Glutamatergic neuron (in vitro differentiated cells): ENCODE measurements around the gene ZNF648. TPM values are rescaled to one million over a fixed set of nuclear protein-coding genes. Genes with fewer than 3 reads are reported as not detected.
"Not testable (repeated sequence)": the region's sequence is repeated elsewhere in the genome, so short reads cannot be mapped to it uniquely, and the experiment has no call there.

Experiments used
- DNase-seq: peaks from one replicate; pipeline ENCODE4 v3.0.0; 2022
- H3K27ac Mint-ChIP-seq: one replicate; pipeline ENCODE4 v1.8.0; 2020; ENCODE audit warnings: mild to moderate bottlenecking, mixed read lengths, inconsistent platforms; ENCODE audit not compliant: unreplicated experiment
- H3K27me3 Mint-ChIP-seq: one replicate; pipeline ENCODE4 v1.8.0; 2020; ENCODE audit warnings: mild to moderate bottlenecking, moderate library complexity, mixed read lengths, inconsistent platforms; ENCODE audit not compliant: unreplicated experiment
- H3K36me3 Mint-ChIP-seq: one replicate; pipeline ENCODE4 v1.8.0; 2020; ENCODE audit warnings: mild to moderate bottlenecking, mixed read lengths, inconsistent platforms; ENCODE audit not compliant: unreplicated experiment
- H3K4me1 Mint-ChIP-seq: one replicate; pipeline ENCODE4 v1.8.0; 2020; ENCODE audit warnings: mild to moderate bottlenecking, low read depth, mixed read lengths, inconsistent platforms; ENCODE audit not compliant: unreplicated experiment
- H3K4me3 Mint-ChIP-seq: one replicate; pipeline ENCODE4 v1.8.0; 2020; ENCODE audit warnings: mild to moderate bottlenecking, mixed read lengths, inconsistent platforms; ENCODE audit not compliant: unreplicated experiment
- H3K9me3 Mint-ChIP-seq: one replicate; pipeline ENCODE4 v1.8.0; 2020; ENCODE audit warnings: mild to moderate bottlenecking, moderate library complexity, mixed read lengths, inconsistent platforms; ENCODE audit not compliant: unreplicated experiment
- CTCF ChIP-seq: fragments of 200-600 bp; sonication (generic); IDR thresholded peaks from one replicate; pipeline ENCODE4 v1.5.0; 2021; ENCODE audit not compliant: partially characterized antibody, unreplicated experiment
- total RNA-seq: library from RNA; stranded (reverse); fragmentation: NEBNext Ultra II Directional; extraction: Animal tissue kit (Norgen Biotek cat#: 25700); gene quantifications from one replicate; pipeline ENCODE4 v1.2.1, GENCODE V29; 2021; ENCODE audit not compliant: unreplicated experiment

The ZNF648 gene
- total RNA-seq, 1 donor from 2014 or later = not detected

GRCh38 chr1:182101415-182102042 is 40.0 kb upstream of the ZNF648 start:
- Mint-ChIP-seq H3K27me3 (peaks cover 2% of the 10 kb centered on the region), H3K4me3 (no peak overlapping the region), H3K4me1 (no peaks in the 10 kb centered on the region), H3K36me3 (peaks cover 4% of the 10 kb centered on the region), H3K9me3 (no peaks in the 10 kb centered on the region), H3K27ac (no peak overlapping the region)
- no peak for TF ChIP-seq CTCF
- DNase-seq = no peak

DNA sequence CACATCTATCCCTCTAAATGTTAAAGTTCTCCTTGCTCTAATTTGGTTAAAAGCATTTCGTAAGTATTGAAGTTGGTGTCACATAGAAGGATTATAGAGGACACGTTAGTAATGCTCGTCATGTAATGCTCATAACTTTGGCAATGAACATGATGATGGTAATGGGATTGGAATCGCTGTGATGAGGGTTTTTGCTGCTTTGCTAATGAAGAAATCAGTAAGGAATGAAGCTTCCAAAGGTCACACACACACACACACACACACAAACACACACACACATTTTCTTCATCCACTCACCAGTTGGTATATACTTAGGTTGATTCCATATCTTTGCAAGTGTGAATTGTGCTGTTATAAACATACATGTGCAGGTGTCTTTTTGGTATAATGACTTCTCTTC is 36.8 kb upstream of the ZNF648 start:
- no peaks in the 10 kb centered on the region for H3K27me3 Mint-ChIP-seq
- DNase-seq = no peak
- TF ChIP-seq CTCF = no peak
- no peak overlapping the region for H3K4me3 Mint-ChIP-seq
- H3K36me3 Mint-ChIP-seq = peaks cover 4% of the 10 kb centered on the region
- H3K27ac Mint-ChIP-seq = no peak overlapping the region
- no peaks in the 10 kb centered on the region for H3K9me3 Mint-ChIP-seq
- H3K4me1 Mint-ChIP-seq = no peaks in the 10 kb centered on the region

- H3K9me3 Mint-ChIP-seq = no peaks in the 10 kb centered on the region
- no peak for TF ChIP-seq CTCF
- H3K36me3 Mint-ChIP-seq = peaks cover 4% of the 10 kb centered on the region
- H3K4me3 Mint-ChIP-seq = no peak overlapping the region
- DNase-seq = no peak
- no peak overlapping the region for H3K27ac Mint-ChIP-seq
- no peaks in the 10 kb centered on the region for H3K27me3 Mint-ChIP-seq
- H3K4me1 Mint-ChIP-seq = no peaks in the 10 kb centered on the region
These were observed 34.4 kb upstream of the ZNF648 start for GRCh38 chr1:182095946-182096345.

DNA sequence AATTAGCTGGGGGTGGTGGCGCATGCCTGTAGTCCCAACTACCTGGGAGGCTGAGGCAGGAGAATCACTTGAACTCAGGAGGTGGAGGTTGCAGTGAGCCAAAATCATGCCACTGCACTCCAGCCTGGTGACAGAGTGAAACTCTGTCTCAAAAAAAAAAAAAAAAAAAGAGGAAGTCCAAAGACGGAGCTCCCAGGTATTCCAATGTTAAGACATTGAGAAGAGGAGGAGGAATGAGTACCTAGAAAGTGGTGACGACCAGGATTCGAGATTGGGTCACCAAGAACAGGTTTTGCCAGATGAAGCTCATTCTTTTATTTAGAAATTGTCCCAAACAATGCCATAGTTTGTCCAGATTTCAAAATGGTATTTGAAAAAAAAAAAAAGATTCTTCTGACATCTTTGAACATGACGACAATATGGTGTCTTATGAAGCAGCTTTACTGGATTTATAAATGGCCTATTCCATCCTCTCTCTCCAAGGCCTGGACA is 33.0 kb upstream of the ZNF648 start:
- not testable (repeated sequence) for H3K27me3 Mint-ChIP-seq, H3K36me3 Mint-ChIP-seq, H3K4me1 Mint-ChIP-seq, H3K9me3 Mint-ChIP-seq, DNase-seq, H3K27ac Mint-ChIP-seq, H3K4me3 Mint-ChIP-seq

DNA sequence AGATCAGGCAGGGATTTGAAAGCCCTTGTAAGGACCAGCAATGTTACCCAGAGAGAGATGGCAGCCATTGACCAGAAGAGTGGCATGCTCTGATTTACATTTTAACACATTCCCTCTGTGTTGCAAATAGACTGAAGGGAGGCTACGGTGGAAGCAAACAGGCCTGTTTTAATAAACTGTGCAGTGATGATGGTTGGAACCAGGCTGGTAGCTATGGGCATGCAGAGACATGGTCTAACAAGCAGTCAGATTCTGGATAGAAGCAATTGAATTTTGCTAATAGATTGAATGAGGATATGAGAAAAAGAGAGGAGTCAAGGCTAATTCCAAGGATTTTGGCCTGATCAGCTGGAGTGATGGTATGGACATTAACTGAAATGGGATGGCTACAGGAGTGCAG is 32.3 kb upstream of the ZNF648 start:
- H3K27ac Mint-ChIP-seq = no peak overlapping the region
- DNase-seq = no peak
- H3K9me3 Mint-ChIP-seq = no peaks in the 10 kb centered on the region
- H3K4me3 Mint-ChIP-seq = no peak overlapping the region
- H3K4me1 Mint-ChIP-seq = no peaks in the 10 kb centered on the region
- no peak for TF ChIP-seq CTCF
- H3K27me3 Mint-ChIP-seq = no peaks in the 10 kb centered on the region
- no peaks in the 10 kb centered on the region for H3K36me3 Mint-ChIP-seq
